ENCODE data around the gene ARHGEF3. TPM values are rescaled to one million over a fixed set of nuclear protein-coding genes. Genes with fewer than 3 reads are reported as not detected.

ARHGEF3 gene
- total and polyA plus RNA-seq, 8 donors, result 19.5 to 34.1 (median 24.4) TPM

DNA sequence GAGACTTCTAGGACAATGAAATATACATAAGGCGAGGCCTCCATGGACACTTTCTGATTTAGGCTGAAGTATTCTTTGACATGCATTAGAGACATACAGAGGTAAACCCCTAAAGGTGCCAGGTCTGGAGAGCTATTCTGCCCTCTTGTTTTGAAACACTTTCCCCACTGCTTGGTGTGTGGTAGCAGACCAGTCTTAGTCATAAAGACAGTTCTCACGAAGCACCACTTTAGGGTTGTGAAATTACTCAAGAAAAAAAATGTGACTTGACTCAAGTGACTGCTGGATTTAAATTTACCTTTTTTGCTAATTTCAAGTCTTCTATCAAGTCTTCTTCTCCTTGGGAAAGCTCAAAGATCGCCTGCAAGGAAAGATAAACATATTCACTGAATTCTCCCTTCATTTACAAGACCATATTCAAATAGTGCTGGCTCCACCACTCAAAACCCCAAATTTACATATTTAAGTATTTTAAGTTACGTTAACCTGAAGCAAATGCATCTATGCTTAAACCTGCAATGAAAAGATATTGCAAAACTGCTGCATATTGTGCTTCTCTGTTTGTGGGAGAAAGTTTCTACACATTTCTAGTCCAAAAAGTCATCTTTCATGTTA, 48.4 kb downstream of the ARHGEF3 start:
- Histone ChIP-seq H3K4me1 (peaks cover 19 to 82% of the 10 kb centered on the region in 2 donors), H3K9me3 (no peaks in the 10 kb centered on the region), H3K36me3 (peaks cover 0 to 21% of the 10 kb centered on the region in 2 donors), H3K27ac (peak overlapping the region; percentile 74 to 82), H3K27me3 (no peaks in the 10 kb centered on the region), H3K4me3 (no peak overlapping the region)
- ATAC-seq, result peak; percentile 77
- intact Hi-C loops (cut with DNase I), result no loop called here
- no peak for DNase-seq
- no peak for TF ChIP-seq CTCF (IDR thresholded peaks at IDR 0.05)

DNA sequence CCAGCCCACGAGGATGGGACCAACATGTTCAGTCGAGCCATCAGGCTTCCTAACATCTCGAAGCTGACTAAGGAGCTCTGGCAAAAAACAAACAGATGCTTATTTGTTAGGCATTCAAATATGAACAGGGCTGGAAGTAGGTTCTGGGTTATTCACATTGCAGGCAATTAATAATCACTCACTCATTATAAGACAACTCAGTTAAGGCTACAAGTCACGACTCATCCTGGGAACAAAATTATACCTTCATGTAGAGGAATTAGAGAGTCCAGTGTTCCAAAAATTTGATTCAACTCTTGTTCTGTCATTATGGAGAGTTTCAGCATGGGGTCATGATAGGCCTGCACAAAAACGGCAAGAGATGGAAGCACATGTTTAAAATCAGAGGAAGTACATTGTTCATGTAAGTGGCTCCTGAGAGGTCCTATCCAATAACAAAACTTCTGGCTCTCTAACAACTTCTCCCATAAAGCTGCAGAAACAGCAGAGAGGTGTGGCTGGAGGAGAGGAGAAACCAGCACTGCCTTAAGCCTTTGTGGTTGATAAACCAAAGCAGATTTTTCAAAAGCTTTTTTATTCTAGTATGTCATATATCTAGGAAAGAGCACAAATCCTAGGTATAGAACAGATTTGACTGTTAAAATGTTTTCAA, 50.6 kb downstream of the ARHGEF3 start:
- no peak for DNase-seq
- H3K36me3 ChIP-seq, result peaks cover 0 to 32% of the 10 kb centered on the region in 2 donors
- peak overlapping the region in 1 of 2 donors; percentile 26 for H3K27ac ChIP-seq
- H3K4me1 ChIP-seq, result peaks cover 15 to 62% of the 10 kb centered on the region in 2 donors
- no peaks in the 10 kb centered on the region for H3K27me3 ChIP-seq
- no peak overlapping the region for H3K4me3 ChIP-seq
- intact Hi-C loops (cut with DNase I), result no loop called here
- ATAC-seq, result peak; percentile 36
- no peaks in the 10 kb centered on the region for H3K9me3 ChIP-seq
- no peak for TF ChIP-seq CTCF (IDR thresholded peaks at IDR 0.05)

DNA sequence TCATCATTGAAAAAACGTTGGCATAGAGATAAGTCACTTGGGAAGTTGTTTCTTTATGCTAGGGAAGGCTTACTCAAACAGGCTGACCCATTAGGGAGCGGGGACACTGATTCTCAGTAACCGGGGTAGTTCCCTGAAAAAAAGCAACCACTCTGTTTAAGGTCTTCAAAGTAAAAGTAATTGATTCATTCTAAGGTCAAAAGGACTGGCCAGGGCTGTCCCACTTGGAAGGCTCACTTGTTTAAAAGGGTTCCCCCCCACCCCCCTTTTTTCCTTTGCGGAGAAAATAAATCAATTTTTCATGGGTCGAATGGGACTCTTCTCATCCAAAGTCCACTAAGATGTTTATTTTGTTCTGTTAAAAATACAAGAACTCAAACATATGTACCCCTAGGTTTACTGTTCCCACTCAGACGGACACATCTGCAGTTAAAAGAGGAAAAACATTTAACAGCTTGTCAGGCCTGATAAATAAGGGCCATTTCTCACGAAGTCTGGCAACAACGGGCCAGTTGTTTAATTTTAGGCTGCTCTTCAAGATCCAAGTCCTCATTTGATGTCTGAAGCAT, 53.0 kb downstream of the ARHGEF3 start:
- Histone ChIP-seq H3K9me3 (no peaks in the 10 kb centered on the region), H3K27ac (peak overlapping the region in 1 of 2 donors; percentile 2), H3K27me3 (no peaks in the 10 kb centered on the region), H3K4me3 (no peak overlapping the region), H3K36me3 (peaks cover 0 to 56% of the 10 kb centered on the region in 2 donors), H3K4me1 (peaks cover under 1 to 39% of the 10 kb centered on the region in 2 donors)
- TF ChIP-seq CTCF (IDR thresholded peaks at IDR 0.05), result no peak
- DNase-seq (no peak), ATAC-seq (no peak)
- intact Hi-C loops (cut with DNase I), result no loop called here

DNA sequence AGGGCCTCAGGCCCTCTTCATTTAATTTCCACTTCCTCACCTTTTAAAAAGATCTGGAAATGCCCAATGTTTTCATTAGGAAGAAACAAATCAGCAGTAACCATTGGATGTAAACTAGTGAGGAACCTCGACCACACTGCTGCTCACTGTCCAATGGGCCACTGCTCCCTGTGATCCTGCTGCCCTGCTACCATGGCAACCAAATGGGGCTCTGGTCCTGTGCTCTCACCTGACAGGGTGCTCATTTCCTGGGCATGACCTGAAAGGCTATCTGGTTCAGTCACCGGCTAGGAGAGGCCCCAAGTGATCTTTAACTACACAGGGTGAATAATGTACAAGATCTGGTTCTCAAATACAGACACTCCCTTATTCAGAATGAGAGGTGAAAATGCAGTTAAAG, 54.6 kb downstream of the ARHGEF3 start:
- Histone ChIP-seq H3K36me3 (peaks cover 0 to 65% of the 10 kb centered on the region in 2 donors), H3K4me3 (no peak overlapping the region), H3K27ac (no peak overlapping the region), H3K9me3 (no peaks in the 10 kb centered on the region), H3K4me1 (peaks cover 0 to 23% of the 10 kb centered on the region in 2 donors), H3K27me3 (no peaks in the 10 kb centered on the region)
- ATAC-seq (no peak), DNase-seq (no peak)
- TF ChIP-seq CTCF (IDR thresholded peaks at IDR 0.05), result no peak
- intact Hi-C loops (cut with DNase I), result no loop called here

GRCh38 chr3:56744016-56744415, 57.7 kb downstream of the ARHGEF3 start:
- H3K27me3 ChIP-seq, result no peaks in the 10 kb centered on the region
- intact Hi-C loops (cut with DNase I), result no loop called here
- no peak overlapping the region for H3K4me3 ChIP-seq
- no peak for ATAC-seq
- H3K4me1 ChIP-seq, result peaks cover 0 to 2% of the 10 kb centered on the region in 2 donors
- no peak overlapping the region for H3K27ac ChIP-seq
- H3K36me3 ChIP-seq, result peaks cover 0 to 64% of the 10 kb centered on the region in 2 donors
- no peaks in the 10 kb centered on the region for H3K9me3 ChIP-seq
- no peak for TF ChIP-seq CTCF (IDR thresholded peaks at IDR 0.05)
- DNase-seq, result no peak

Measured in left lung (tissue), 10 donors.